GM12872 (cell line): ENCODE measurements around the gene PERP.

Source experiments
- TF ChIP-seq, protein P1 (sequence below): IDR thresholded peaks from 3 replicates; pipeline ENCODE4 v1.5.1; 2011; ENCODE audit warnings: low read depth, mild to moderate bottlenecking, low read length, moderate library complexity; ENCODE audit not compliant: insufficient read depth

The PERP gene

DNA sequence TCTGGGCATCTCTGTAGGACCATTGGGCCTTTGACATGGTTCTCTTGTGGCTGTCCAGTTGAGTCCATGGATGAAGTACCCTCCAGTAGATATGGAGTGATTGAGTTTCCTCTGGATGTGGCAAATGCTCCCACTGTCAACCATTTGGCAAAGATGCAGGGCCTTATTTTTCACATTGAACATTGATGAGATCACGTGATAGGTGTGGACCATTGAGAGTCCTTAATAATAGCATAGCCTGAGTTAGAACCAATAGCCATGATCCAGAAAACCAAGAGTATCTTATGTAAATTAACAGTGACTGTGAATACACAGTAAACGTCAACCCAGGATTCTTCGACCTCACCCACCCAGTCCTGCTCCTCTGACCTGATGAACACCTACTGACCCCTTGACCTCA, 3.0 kb upstream of the PERP start:
- TF ChIP-seq, protein P1, sequence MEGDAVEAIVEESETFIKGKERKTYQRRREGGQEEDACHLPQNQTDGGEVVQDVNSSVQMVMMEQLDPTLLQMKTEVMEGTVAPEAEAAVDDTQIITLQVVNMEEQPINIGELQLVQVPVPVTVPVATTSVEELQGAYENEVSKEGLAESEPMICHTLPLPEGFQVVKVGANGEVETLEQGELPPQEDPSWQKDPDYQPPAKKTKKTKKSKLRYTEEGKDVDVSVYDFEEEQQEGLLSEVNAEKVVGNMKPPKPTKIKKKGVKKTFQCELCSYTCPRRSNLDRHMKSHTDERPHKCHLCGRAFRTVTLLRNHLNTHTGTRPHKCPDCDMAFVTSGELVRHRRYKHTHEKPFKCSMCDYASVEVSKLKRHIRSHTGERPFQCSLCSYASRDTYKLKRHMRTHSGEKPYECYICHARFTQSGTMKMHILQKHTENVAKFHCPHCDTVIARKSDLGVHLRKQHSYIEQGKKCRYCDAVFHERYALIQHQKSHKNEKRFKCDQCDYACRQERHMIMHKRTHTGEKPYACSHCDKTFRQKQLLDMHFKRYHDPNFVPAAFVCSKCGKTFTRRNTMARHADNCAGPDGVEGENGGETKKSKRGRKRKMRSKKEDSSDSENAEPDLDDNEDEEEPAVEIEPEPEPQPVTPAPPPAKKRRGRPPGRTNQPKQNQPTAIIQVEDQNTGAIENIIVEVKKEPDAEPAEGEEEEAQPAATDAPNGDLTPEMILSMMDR, result no peak

GRCh38 chr6:138109042-138109997, 2.1 kb upstream of the PERP start:
- TF ChIP-seq, protein P1, result peak; percentile 92

DNA sequence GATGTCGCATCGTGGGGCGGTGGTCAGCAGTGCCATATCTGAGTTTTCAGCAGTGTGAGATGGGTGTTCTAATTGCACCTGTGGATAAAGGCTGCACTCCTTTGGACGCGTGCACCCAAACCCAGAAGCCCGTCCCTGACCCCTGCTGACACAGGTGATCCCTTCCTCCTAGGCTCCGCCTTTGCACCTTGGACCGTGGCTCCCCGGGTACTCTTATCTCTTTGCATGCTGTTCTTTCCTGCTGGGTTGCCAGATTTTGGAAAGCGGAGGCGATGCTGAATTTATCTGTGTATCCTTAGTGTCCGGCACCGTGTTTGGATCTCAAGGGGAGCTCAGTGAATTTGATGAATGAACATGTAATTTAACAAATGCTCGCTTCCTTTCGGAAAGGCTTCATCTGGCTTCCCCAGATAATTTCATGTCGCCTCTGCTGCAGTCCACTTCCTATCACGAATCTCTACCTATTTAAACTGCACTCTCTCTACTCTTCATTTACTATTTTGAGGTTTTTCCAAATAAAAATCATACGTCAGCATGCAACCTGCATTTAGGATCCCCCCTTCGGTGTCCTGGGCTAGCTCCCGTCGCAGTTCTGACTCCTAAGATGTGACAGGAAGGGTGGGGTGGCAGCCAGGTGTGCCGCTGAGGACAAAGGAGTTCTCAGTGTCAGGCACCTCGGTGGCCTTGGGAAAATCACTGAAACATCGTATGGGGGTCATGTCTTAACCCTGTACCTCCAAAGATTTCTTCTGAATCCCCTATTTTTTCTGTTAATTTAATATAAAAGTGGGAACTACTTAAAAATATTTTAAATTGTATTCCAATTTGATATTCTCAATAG, 753 bp upstream of the PERP start:
- TF ChIP-seq, protein P1, result no peak

DNA sequence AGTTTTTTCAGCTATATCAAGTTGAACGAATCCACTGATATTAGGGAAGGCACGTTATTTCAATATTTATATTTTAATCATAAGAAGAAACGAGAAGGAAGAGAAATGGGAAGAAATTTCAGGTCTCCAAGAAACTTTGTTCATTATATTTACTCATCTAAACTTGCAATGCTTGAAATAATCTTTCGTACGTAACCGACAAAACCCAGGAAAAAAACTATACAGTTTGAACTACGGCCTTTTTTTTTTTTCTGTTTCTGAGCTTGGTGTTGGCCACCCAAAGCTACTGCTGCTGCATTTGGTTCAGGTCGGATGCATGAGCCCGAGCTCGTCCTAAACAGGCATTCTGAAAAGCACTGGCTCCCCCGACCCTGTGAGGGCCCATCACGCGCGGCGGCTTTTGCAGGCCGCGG, 548 bp downstream of the PERP start:
- TF ChIP-seq, protein P1, result no peak

DNA sequence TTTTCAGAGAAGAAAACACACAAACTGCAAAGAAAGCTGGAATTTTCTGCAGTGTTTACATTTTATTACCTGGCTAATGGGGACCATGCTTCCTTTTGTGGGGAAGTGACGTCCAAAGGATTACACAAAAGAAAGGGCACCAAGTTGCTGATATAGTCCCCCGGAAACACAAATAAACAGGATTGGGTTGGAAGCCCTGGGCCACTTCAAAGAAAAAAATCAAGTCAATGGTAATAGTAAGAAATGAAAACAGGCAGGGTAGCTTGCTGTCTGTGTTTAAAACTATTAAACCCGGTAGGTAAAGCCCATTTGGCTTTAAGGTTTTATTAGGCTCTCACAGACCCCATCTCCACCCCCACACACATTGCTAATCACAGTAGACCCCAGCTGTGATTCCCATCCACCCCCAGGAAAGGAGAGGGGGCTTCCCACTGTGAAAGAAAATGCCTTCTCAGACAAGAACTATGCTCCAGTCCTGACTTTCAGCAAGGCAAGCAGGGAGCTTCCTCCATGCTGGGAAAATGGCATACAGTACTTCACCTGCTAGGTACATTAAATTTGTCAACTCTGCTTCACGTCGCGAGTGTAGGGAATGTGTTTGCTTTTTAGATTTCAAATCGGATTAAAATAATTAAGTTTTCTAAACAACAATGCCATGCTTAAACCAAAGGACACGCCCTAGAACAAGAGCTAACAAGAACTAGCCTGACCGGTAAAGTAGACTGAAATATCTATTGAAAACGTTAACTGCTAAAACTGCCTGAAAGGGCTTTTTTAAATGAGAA, 1.1 kb downstream of the PERP start:
- TF ChIP-seq, protein P1, result no peak

GRCh38 chr6:138105446-138105845, 1.8 kb downstream of the PERP start:
- TF ChIP-seq, protein P1, result no peak
